SK-N-SH treated with all-trans-retinoic acid at 6 μM for 48 hours (cell line): Measurements from ENCODE around the gene EXD2.

ENCODE experiments used
- ATAC-seq: fragments of 200-7000 bp; cut with Tn5 transposase; 3 replicates; pipeline ENCODE4 v1.9.1; 2020; ENCODE audit warnings: mild to moderate bottlenecking, moderate library complexity
- BACH2 ChIP-seq: fragments of 250-450 bp; sonication (Bioruptor Pico); IDR thresholded peaks from 2 replicates; pipeline ENCODE4 v1.9.0; 2021; ENCODE audit warnings: mild to moderate bottlenecking, borderline replicate concordance
- CREB5 ChIP-seq: fragments of 250-450 bp; sonication (Bioruptor Pico); IDR thresholded peaks from 2 replicates; pipeline ENCODE4 v1.5.1; 2020; ENCODE audit warnings: low read depth, mild to moderate bottlenecking, moderate library complexity
- CSRNP3 ChIP-seq: fragments of 250-450 bp; sonication (Bioruptor Pico); IDR thresholded peaks from 2 replicates; pipeline ENCODE4 v1.5.1; 2021; ENCODE audit warnings: mild to moderate bottlenecking, moderate library complexity
- GLIS3 ChIP-seq: fragments of 250-450 bp; sonication (Bioruptor Pico); IDR thresholded peaks from 2 replicates; pipeline ENCODE4 v1.5.0; 2020; ENCODE audit warnings: mild to moderate bottlenecking, moderate library complexity
- ISL1 ChIP-seq: fragments of 250-450 bp; sonication (Bioruptor Pico); IDR thresholded peaks from 2 replicates; pipeline ENCODE4 v2.1.2; 2022; ENCODE audit warnings: mild to moderate bottlenecking, moderate library complexity
- OSR1 ChIP-seq: fragments of 250-450 bp; sonication (Bioruptor Pico); IDR thresholded peaks from 2 replicates; pipeline ENCODE4 v1.8.0; 2022; ENCODE audit warnings: moderate library complexity, mild to moderate bottlenecking, inconsistent platforms
- PATZ1 ChIP-seq: fragments of 250-450 bp; sonication (Bioruptor Pico); IDR thresholded peaks from 2 replicates; pipeline ENCODE4 v1.8.0; 2020; ENCODE audit warnings: mild to moderate bottlenecking, moderate library complexity, borderline replicate concordance
- POU6F1 ChIP-seq: fragments of 250-450 bp; sonication (Bioruptor Pico); IDR thresholded peaks from 2 replicates; pipeline ENCODE4 v1.8.0; 2021; ENCODE audit warnings: low read depth, mild to moderate bottlenecking, moderate library complexity, borderline replicate concordance
- PPARA ChIP-seq: fragments of 250-450 bp; sonication (Bioruptor Pico); IDR thresholded peaks from 2 replicates; pipeline ENCODE4 v1.5.0; 2020; ENCODE audit warnings: mild to moderate bottlenecking, borderline replicate concordance
- RARB ChIP-seq: fragments of 250-450 bp; sonication (Bioruptor Pico); IDR thresholded peaks from 2 replicates; pipeline ENCODE4 v1.8.0; 2021; ENCODE audit warnings: mild to moderate bottlenecking, moderate library complexity
- SNAI2 ChIP-seq: fragments of 250-450 bp; sonication (Bioruptor Pico); IDR thresholded peaks from 2 replicates; pipeline ENCODE4 v1.5.0; 2020; ENCODE audit warnings: mild to moderate bottlenecking, moderate library complexity
- TCF4 ChIP-seq: fragments of 250-450 bp; sonication (Bioruptor Pico); IDR thresholded peaks from 2 replicates; pipeline ENCODE4 v1.8.0; 2021; ENCODE audit warnings: mild to moderate bottlenecking, moderate library complexity, borderline replicate concordance
- TOX ChIP-seq: fragments of 250-450 bp; sonication (Bioruptor Pico); IDR thresholded peaks from 2 replicates; pipeline ENCODE4 v1.8.0; 2021; ENCODE audit warnings: mild to moderate bottlenecking, moderate library complexity, borderline replicate concordance
- TSHZ2 ChIP-seq: fragments of 250-450 bp; sonication (Bioruptor Pico); IDR thresholded peaks from 2 replicates; pipeline ENCODE4 v1.5.0; 2020; ENCODE audit warnings: mild to moderate bottlenecking, moderate library complexity
- ZC3H10 ChIP-seq: fragments of 250-450 bp; sonication (Bioruptor Pico); IDR thresholded peaks from 2 replicates; pipeline ENCODE4 v1.5.1; 2021; ENCODE audit warnings: mild to moderate bottlenecking, moderate library complexity
- ZFP3 ChIP-seq: fragments of 250-450 bp; sonication (Bioruptor Pico); IDR thresholded peaks from 2 replicates; pipeline ENCODE4 v1.5.0; 2020; ENCODE audit warnings: mild to moderate bottlenecking, moderate library complexity
- ZFP30 ChIP-seq: fragments of 450-650 bp; formaldehyde crosslinking; IDR thresholded peaks from 2 replicates; pipeline ENCODE4 v1.5.0; 2022; ENCODE audit warnings: mild to moderate bottlenecking, moderate library complexity
- ZNF565 ChIP-seq: fragments of 450-650 bp; formaldehyde crosslinking; conservative IDR thresholded peaks from 2 replicates; pipeline ENCODE4 v1.5.0; 2020; ENCODE audit warnings: low read depth, mild to moderate bottlenecking, moderate library complexity
- ZNF70 ChIP-seq: fragments of 450-650 bp; formaldehyde crosslinking; IDR thresholded peaks from 2 replicates; pipeline ENCODE4 v1.5.0; 2020; ENCODE audit warnings: mild to moderate bottlenecking, moderate library complexity
- ZNF8 ChIP-seq: fragments of 450-650 bp; formaldehyde crosslinking; IDR thresholded peaks from 2 replicates; pipeline ENCODE4 v1.5.0; 2020; ENCODE audit warnings: mild to moderate bottlenecking, moderate library complexity

The EXD2 gene

GRCh38 chr14:69234106-69234505 is 42.8 kb downstream of the EXD2 start:
- TF ChIP-seq BACH2 (CRISPR knock-in tag) (no peak), ZNF8 (CRISPR knock-in tag) (no peak), CSRNP3 (CRISPR knock-in tag) (no peak), PPARA (CRISPR knock-in tag) (no peak), SNAI2 (no peak), TSHZ2 (CRISPR knock-in tag) (no peak), POU6F1 (no peak), CREB5 (CRISPR knock-in tag) (no peak), PATZ1 (CRISPR knock-in tag) (no peak), ZNF70 (CRISPR knock-in tag) (no peak), ISL1 (CRISPR knock-in tag) (no peak), TCF4 (no peak), ZFP3 (no peak), OSR1 (no peak), ZNF565 (CRISPR knock-in tag) (no peak)
- no peak for ATAC-seq

GRCh38 chr14:69235708-69236107 is 44.4 kb downstream of the EXD2 start:
- no peak for ATAC-seq

GRCh38 chr14:69237142-69237541 is 45.8 kb downstream of the EXD2 start:
- no peak for ATAC-seq
- no peak for TF ChIP-seq ZNF565 (CRISPR knock-in tag)
- no peak for TF ChIP-seq RARB
- TF ChIP-seq TOX (CRISPR knock-in tag), result no peak
- no peak for TF ChIP-seq ISL1 (CRISPR knock-in tag)
- no peak for TF ChIP-seq ZNF70 (CRISPR knock-in tag)
- TF ChIP-seq TSHZ2 (CRISPR knock-in tag), result no peak
- TF ChIP-seq CREB5 (CRISPR knock-in tag), result no peak
- no peak for TF ChIP-seq ZC3H10 (CRISPR knock-in tag)
- TF ChIP-seq BACH2 (CRISPR knock-in tag), result no peak
- no peak for TF ChIP-seq ZFP3
- no peak for TF ChIP-seq OSR1
- TF ChIP-seq ZFP30 (CRISPR knock-in tag), result no peak
- TF ChIP-seq GLIS3 (CRISPR knock-in tag), result no peak

More at GRCh38 chr14:69235708-69236107, 44.4 kb downstream of the EXD2 start:
- no peak for TF ChIP-seq PATZ1 (CRISPR knock-in tag)
- no peak for TF ChIP-seq ZC3H10 (CRISPR knock-in tag)
